ENCODE results near the gene NRCAM.

Gene NRCAM

GRCh38 chr7:108314049-108314448 is 142.2 kb downstream of the NRCAM start:
- TF ChIP-seq CTCF (IDR thresholded peaks at IDR 0.05; ENCODE audit: insufficient read depth, low read depth, low read length, missing control alignments), result no peak
- DNase-seq (ENCODE audit: low read depth), result no peak
- H3K4me3 ChIP-seq (ENCODE audit: low read length), result no peak overlapping the region

GRCh38 chr7:108313086-108313485 is 143.2 kb downstream of the NRCAM start:
- no peak overlapping the region for H3K4me3 ChIP-seq (ENCODE audit: low read length)
- TF ChIP-seq CTCF (IDR thresholded peaks at IDR 0.05; ENCODE audit: insufficient read depth, low read depth, low read length, missing control alignments), result no peak
- no peak for DNase-seq (ENCODE audit: low read depth)

GRCh38 chr7:108311446-108312168 is 144.6 kb downstream of the NRCAM start:
- TF ChIP-seq CTCF (IDR thresholded peaks at IDR 0.05; ENCODE audit: insufficient read depth, low read depth, low read length, missing control alignments), result no peak

GRCh38 chr7:108310351-108310750 is 145.9 kb downstream of the NRCAM start:
- H3K4me3 ChIP-seq (ENCODE audit: low read length), result no peak overlapping the region
- DNase-seq (ENCODE audit: low read depth), result no peak
- no peak for TF ChIP-seq CTCF (IDR thresholded peaks at IDR 0.05; ENCODE audit: insufficient read depth, low read depth, low read length, missing control alignments)

More at GRCh38 chr7:108311446-108312168, 144.6 kb downstream of the NRCAM start:
- H3K4me3 ChIP-seq (ENCODE audit: low read length), result no peak overlapping the region
- peak; percentile 90 for DNase-seq (ENCODE audit: low read depth)

- TF ChIP-seq CTCF (IDR thresholded peaks at IDR 0.05; ENCODE audit: insufficient read depth, low read depth, low read length, missing control alignments), result no peak
- H3K4me3 ChIP-seq (ENCODE audit: low read length), result no peak overlapping the region
- DNase-seq (ENCODE audit: low read depth), result peak; percentile 77
These were observed 147.3 kb downstream of the NRCAM start for GRCh38 chr7:108308903-108309302.

- no peak for DNase-seq (ENCODE audit: low read depth)
- H3K4me3 ChIP-seq (ENCODE audit: low read length), result no peak overlapping the region
- TF ChIP-seq CTCF (IDR thresholded peaks at IDR 0.05; ENCODE audit: insufficient read depth, low read depth, low read length, missing control alignments), result no peak
These were observed 148.0 kb downstream of the NRCAM start for GRCh38 chr7:108308276-108308675.

GRCh38 chr7:108307595-108307994 is 148.6 kb downstream of the NRCAM start:
- TF ChIP-seq CTCF (IDR thresholded peaks at IDR 0.05; ENCODE audit: insufficient read depth, low read depth, low read length, missing control alignments), result no peak
- no peak overlapping the region for H3K4me3 ChIP-seq (ENCODE audit: low read length)
- no peak for DNase-seq (ENCODE audit: low read depth)
